HEK293 (cell line): Measurements from ENCODE around the gene THSD7A.

Experiments
- ZNF248 ChIP-seq: fragments of 450-650 bp; formaldehyde crosslinking; IDR thresholded peaks from 2 replicates; pipeline ENCODE4 v1.5.1; 2017; ENCODE audit warnings: missing biosample characterization, missing genetic modification characterization
- ZNF704 ChIP-seq: fragments of 450-650 bp; formaldehyde crosslinking; IDR thresholded peaks from 2 replicates; pipeline ENCODE4 v1.5.1; 2016; ENCODE audit warnings: missing biosample characterization, missing genetic modification characterization
- TF ChIP-seq, protein P1 (sequence below): fragments of 450-650 bp; formaldehyde crosslinking; IDR thresholded peaks from 2 replicates; pipeline ENCODE4 v1.5.1; 2016; ENCODE audit warnings: missing biosample characterization, missing genetic modification characterization
- TF ChIP-seq, protein P2 (sequence below): fragments of 450-650 bp; formaldehyde crosslinking; IDR thresholded peaks from 2 replicates; pipeline ENCODE4 v1.5.1; 2016; ENCODE audit warnings: missing biosample characterization, missing genetic modification characterization
- TF ChIP-seq, protein P3 (sequence below): fragments of 450-650 bp; formaldehyde crosslinking; conservative IDR thresholded peaks from 2 replicates; pipeline ENCODE4 v1.5.1; 2016; ENCODE audit warnings: low read depth, missing biosample characterization, missing genetic modification characterization

GRCh38 chr7:11748884-11749283 is 83.1 kb downstream of the THSD7A start:
- TF ChIP-seq ZNF248, result no peak
- no peak for TF ChIP-seq ZNF704 (tag by site-specific recombination)
- TF ChIP-seq, protein P1, sequence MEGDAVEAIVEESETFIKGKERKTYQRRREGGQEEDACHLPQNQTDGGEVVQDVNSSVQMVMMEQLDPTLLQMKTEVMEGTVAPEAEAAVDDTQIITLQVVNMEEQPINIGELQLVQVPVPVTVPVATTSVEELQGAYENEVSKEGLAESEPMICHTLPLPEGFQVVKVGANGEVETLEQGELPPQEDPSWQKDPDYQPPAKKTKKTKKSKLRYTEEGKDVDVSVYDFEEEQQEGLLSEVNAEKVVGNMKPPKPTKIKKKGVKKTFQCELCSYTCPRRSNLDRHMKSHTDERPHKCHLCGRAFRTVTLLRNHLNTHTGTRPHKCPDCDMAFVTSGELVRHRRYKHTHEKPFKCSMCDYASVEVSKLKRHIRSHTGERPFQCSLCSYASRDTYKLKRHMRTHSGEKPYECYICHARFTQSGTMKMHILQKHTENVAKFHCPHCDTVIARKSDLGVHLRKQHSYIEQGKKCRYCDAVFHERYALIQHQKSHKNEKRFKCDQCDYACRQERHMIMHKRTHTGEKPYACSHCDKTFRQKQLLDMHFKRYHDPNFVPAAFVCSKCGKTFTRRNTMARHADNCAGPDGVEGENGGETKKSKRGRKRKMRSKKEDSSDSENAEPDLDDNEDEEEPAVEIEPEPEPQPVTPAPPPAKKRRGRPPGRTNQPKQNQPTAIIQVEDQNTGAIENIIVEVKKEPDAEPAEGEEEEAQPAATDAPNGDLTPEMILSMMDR (tag by site-specific recombination), result no peak
- TF ChIP-seq, protein P2, sequence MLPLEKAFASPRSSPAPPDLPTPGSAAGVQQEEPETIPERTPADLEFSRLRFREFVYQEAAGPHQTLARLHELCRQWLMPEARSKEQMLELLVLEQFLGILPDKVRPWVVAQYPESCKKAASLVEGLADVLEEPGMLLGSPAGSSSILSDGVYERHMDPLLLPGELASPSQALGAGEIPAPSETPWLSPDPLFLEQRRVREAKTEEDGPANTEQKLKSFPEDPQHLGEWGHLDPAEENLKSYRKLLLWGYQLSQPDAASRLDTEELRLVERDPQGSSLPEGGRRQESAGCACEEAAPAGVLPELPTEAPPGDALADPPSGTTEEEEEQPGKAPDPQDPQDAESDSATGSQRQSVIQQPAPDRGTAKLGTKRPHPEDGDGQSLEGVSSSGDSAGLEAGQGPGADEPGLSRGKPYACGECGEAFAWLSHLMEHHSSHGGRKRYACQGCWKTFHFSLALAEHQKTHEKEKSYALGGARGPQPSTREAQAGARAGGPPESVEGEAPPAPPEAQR (tag by site-specific recombination), result no peak
- TF ChIP-seq, protein P3, sequence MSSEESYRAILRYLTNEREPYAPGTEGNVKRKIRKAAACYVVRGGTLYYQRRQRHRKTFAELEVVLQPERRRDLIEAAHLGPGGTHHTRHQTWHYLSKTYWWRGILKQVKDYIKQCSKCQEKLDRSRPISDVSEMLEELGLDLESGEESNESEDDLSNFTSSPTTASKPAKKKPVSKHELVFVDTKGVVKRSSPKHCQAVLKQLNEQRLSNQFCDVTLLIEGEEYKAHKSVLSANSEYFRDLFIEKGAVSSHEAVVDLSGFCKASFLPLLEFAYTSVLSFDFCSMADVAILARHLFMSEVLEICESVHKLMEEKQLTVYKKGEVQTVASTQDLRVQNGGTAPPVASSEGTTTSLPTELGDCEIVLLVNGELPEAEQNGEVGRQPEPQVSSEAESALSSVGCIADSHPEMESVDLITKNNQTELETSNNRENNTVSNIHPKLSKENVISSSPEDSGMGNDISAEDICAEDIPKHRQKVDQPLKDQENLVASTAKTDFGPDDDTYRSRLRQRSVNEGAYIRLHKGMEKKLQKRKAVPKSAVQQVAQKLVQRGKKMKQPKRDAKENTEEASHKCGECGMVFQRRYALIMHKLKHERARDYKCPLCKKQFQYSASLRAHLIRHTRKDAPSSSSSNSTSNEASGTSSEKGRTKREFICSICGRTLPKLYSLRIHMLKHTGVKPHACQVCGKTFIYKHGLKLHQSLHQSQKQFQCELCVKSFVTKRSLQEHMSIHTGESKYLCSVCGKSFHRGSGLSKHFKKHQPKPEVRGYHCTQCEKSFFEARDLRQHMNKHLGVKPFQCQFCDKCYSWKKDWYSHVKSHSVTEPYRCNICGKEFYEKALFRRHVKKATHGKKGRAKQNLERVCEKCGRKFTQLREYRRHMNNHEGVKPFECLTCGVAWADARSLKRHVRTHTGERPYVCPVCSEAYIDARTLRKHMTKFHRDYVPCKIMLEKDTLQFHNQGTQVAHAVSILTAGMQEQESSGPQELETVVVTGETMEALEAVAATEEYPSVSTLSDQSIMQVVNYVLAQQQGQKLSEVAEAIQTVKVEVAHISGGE (tag by site-specific recombination), result no peak
